T-helper 1 cell treated with Interleukin-12 subunit alpha and Interleukin-12 subunit beta and Interleukin-4 antibody, amounts not matched to agents 30 μg/mL and 1 μg/mL, for 36 hours (primary cell): Measurements from ENCODE around the gene CPNE4.

Experiments
- H3K27ac Mint-ChIP-seq: one replicate; pipeline ENCODE4 v1.8.0; 2021; ENCODE audit warnings: mild to moderate bottlenecking, mixed read lengths
- H3K27me3 Mint-ChIP-seq: one replicate; pipeline ENCODE4 v1.8.0; 2021; ENCODE audit warnings: low read depth, mixed read lengths
- H3K36me3 Mint-ChIP-seq: one replicate; pipeline ENCODE4 v1.8.0; 2021; ENCODE audit warnings: low read depth, mixed read lengths
- H3K4me1 Mint-ChIP-seq: one replicate; pipeline ENCODE4 v1.8.0; 2021; ENCODE audit warnings: low read depth, mixed read lengths
- H3K4me3 Mint-ChIP-seq: one replicate; pipeline ENCODE4 v1.8.0; 2021; ENCODE audit warnings: mild to moderate bottlenecking, moderate library complexity, mixed read lengths
- H3K9me3 Mint-ChIP-seq: one replicate; pipeline ENCODE4 v1.8.0; 2021; ENCODE audit warnings: mixed read lengths

CPNE4 gene

GRCh38 chr3:131797776-131798175 is 237.0 kb downstream of the CPNE4 start:
- H3K36me3 Mint-ChIP-seq = no peaks in the 10 kb centered on the region
- no peak overlapping the region for H3K4me3 Mint-ChIP-seq
- H3K27me3 Mint-ChIP-seq = peaks cover 3% of the 10 kb centered on the region
- peaks cover 9% of the 10 kb centered on the region for H3K4me1 Mint-ChIP-seq
- no peak overlapping the region for H3K27ac Mint-ChIP-seq
- H3K9me3 Mint-ChIP-seq = no peaks in the 10 kb centered on the region

GRCh38 chr3:131796558-131797198 is 238.1 kb downstream of the CPNE4 start:
- no peak overlapping the region for H3K4me3 Mint-ChIP-seq
- H3K4me1 Mint-ChIP-seq = peaks cover 9% of the 10 kb centered on the region
- no peaks in the 10 kb centered on the region for H3K9me3 Mint-ChIP-seq
- no peaks in the 10 kb centered on the region for H3K36me3 Mint-ChIP-seq
- H3K27me3 Mint-ChIP-seq = peaks cover 3% of the 10 kb centered on the region
- no peak overlapping the region for H3K27ac Mint-ChIP-seq

- peaks cover 9% of the 10 kb centered on the region for H3K4me1 Mint-ChIP-seq
- H3K9me3 Mint-ChIP-seq = no peaks in the 10 kb centered on the region
- peaks cover 3% of the 10 kb centered on the region for H3K27me3 Mint-ChIP-seq
- H3K27ac Mint-ChIP-seq = no peak overlapping the region
- H3K4me3 Mint-ChIP-seq = no peak overlapping the region
- H3K36me3 Mint-ChIP-seq = no peaks in the 10 kb centered on the region
These were observed 238.7 kb downstream of the CPNE4 start for GRCh38 chr3:131796111-131796510.

GRCh38 chr3:131795390-131796090 is 239.3 kb downstream of the CPNE4 start:
- Mint-ChIP-seq H3K36me3 (no peaks in the 10 kb centered on the region), H3K9me3 (no peaks in the 10 kb centered on the region), H3K27ac (no peak overlapping the region), H3K4me1 (peaks cover 9% of the 10 kb centered on the region), H3K4me3 (no peak overlapping the region), H3K27me3 (peaks cover 3% of the 10 kb centered on the region)

GRCh38 chr3:131794766-131795388 is 239.9 kb downstream of the CPNE4 start:
- Mint-ChIP-seq H3K4me3 (no peak overlapping the region), H3K27ac (no peak overlapping the region), H3K36me3 (no peaks in the 10 kb centered on the region), H3K4me1 (peaks cover 9% of the 10 kb centered on the region), H3K27me3 (peaks cover 3% of the 10 kb centered on the region), H3K9me3 (no peaks in the 10 kb centered on the region)

GRCh38 chr3:131793870-131794269 is 240.9 kb downstream of the CPNE4 start:
- Mint-ChIP-seq H3K4me1 (peaks cover 9% of the 10 kb centered on the region), H3K4me3 (no peak overlapping the region), H3K27ac (no peak overlapping the region), H3K27me3 (peaks cover 3% of the 10 kb centered on the region), H3K36me3 (no peaks in the 10 kb centered on the region), H3K9me3 (no peaks in the 10 kb centered on the region)

- Mint-ChIP-seq H3K27me3 (peaks cover 4% of the 10 kb centered on the region), H3K36me3 (no peaks in the 10 kb centered on the region), H3K4me3 (no peak overlapping the region), H3K9me3 (no peaks in the 10 kb centered on the region), H3K4me1 (no peaks in the 10 kb centered on the region), H3K27ac (no peak overlapping the region)
These were observed 245.6 kb downstream of the CPNE4 start for GRCh38 chr3:131789188-131789587.

- Mint-ChIP-seq H3K9me3 (no peaks in the 10 kb centered on the region), H3K4me1 (no peaks in the 10 kb centered on the region), H3K4me3 (no peak overlapping the region), H3K27me3 (peaks cover 4% of the 10 kb centered on the region), H3K36me3 (no peaks in the 10 kb centered on the region), H3K27ac (no peak overlapping the region)
These were observed 248.4 kb downstream of the CPNE4 start for GRCh38 chr3:131786386-131786785.

GRCh38 chr3:131782751-131783150 is 252.1 kb downstream of the CPNE4 start:
- no peaks in the 10 kb centered on the region for H3K36me3 Mint-ChIP-seq
- no peaks in the 10 kb centered on the region for H3K9me3 Mint-ChIP-seq
- peaks cover 4% of the 10 kb centered on the region for H3K27me3 Mint-ChIP-seq
- no peak overlapping the region for H3K27ac Mint-ChIP-seq
- no peaks in the 10 kb centered on the region for H3K4me1 Mint-ChIP-seq
- no peak overlapping the region for H3K4me3 Mint-ChIP-seq

- H3K4me1 Mint-ChIP-seq = no peaks in the 10 kb centered on the region
- H3K27ac Mint-ChIP-seq = no peak overlapping the region
- no peak overlapping the region for H3K4me3 Mint-ChIP-seq
- no peaks in the 10 kb centered on the region for H3K36me3 Mint-ChIP-seq
- peaks cover 4% of the 10 kb centered on the region for H3K9me3 Mint-ChIP-seq
- H3K27me3 Mint-ChIP-seq = no peaks in the 10 kb centered on the region
These were observed 256.3 kb downstream of the CPNE4 start for GRCh38 chr3:131778526-131778925.

GRCh38 chr3:131775650-131776049 is 259.2 kb downstream of the CPNE4 start:
- H3K36me3 Mint-ChIP-seq = no peaks in the 10 kb centered on the region
- H3K4me3 Mint-ChIP-seq = no peak overlapping the region
- no peak overlapping the region for H3K27ac Mint-ChIP-seq
- no peaks in the 10 kb centered on the region for H3K27me3 Mint-ChIP-seq
- H3K9me3 Mint-ChIP-seq = peaks cover 4% of the 10 kb centered on the region
- no peaks in the 10 kb centered on the region for H3K4me1 Mint-ChIP-seq

GRCh38 chr3:131772269-131773026 is 262.4 kb downstream of the CPNE4 start:
- Mint-ChIP-seq H3K27ac (no peak overlapping the region), H3K9me3 (peaks cover 4% of the 10 kb centered on the region), H3K27me3 (peaks cover 6% of the 10 kb centered on the region), H3K36me3 (no peaks in the 10 kb centered on the region), H3K4me1 (peaks cover 5% of the 10 kb centered on the region), H3K4me3 (no peak overlapping the region)

GRCh38 chr3:131762981-131763564 is 271.7 kb downstream of the CPNE4 start:
- Mint-ChIP-seq H3K36me3 (no peaks in the 10 kb centered on the region), H3K9me3 (no peaks in the 10 kb centered on the region), H3K4me1 (no peaks in the 10 kb centered on the region), H3K27me3 (peaks cover 8% of the 10 kb centered on the region), H3K27ac (no peak overlapping the region), H3K4me3 (no peak overlapping the region)

- H3K27me3 Mint-ChIP-seq = peaks cover 13% of the 10 kb centered on the region
- no peaks in the 10 kb centered on the region for H3K9me3 Mint-ChIP-seq
- H3K4me1 Mint-ChIP-seq = no peaks in the 10 kb centered on the region
- H3K36me3 Mint-ChIP-seq = no peaks in the 10 kb centered on the region
- H3K4me3 Mint-ChIP-seq = no peak overlapping the region
- H3K27ac Mint-ChIP-seq = no peak overlapping the region
These were observed 278.4 kb downstream of the CPNE4 start for GRCh38 chr3:131756405-131756804.
